ENCODE data around the gene CCDC38.
A peak's percentile ranks its signal among the peaks of the same experiment; 100 is the strongest.
"Not testable (repeated sequence)": the region's sequence is repeated elsewhere in the genome, so short reads cannot be mapped to it uniquely, and the experiment has no call there.

Gene CCDC38

GRCh38 chr12:95972832-95973456 is 30.5 kb upstream of the CCDC38 start:
- ATAC-seq (no peak), DNase-seq (no peak)
- Mint-ChIP-seq H3K4me1 (no peaks in the 10 kb centered on the region), H3K4me3 (no peak overlapping the region), H3K27me3 (no peaks in the 10 kb centered on the region), H3K27ac (no peak overlapping the region), H3K9me3 (no peaks in the 10 kb centered on the region)

- no peak for DNase-seq
- Mint-ChIP-seq H3K27me3 (no peaks in the 10 kb centered on the region), H3K4me1 (no peaks in the 10 kb centered on the region), H3K9me3 (no peaks in the 10 kb centered on the region), H3K4me3 (no peak overlapping the region), H3K27ac (no peak overlapping the region)
- ATAC-seq = no peak
These were observed 28.5 kb upstream of the CCDC38 start for GRCh38 chr12:95970905-95971304.

- ATAC-seq, H3K4me3 Mint-ChIP-seq, H3K27me3 Mint-ChIP-seq: not testable (repeated sequence)
These were observed 26.7 kb upstream of the CCDC38 start for GRCh38 chr12:95969116-95969515.

GRCh38 chr12:95967301-95967700 is 24.9 kb upstream of the CCDC38 start:
- ATAC-seq (no peak), DNase-seq (no peak)
- H3K27ac Mint-ChIP-seq = no peak overlapping the region
- H3K27me3 Mint-ChIP-seq = no peaks in the 10 kb centered on the region
- no peak overlapping the region for H3K4me3 Mint-ChIP-seq
- H3K4me1 Mint-ChIP-seq = no peaks in the 10 kb centered on the region
- no peaks in the 10 kb centered on the region for H3K9me3 Mint-ChIP-seq

More at GRCh38 chr12:95969116-95969515, 26.7 kb upstream of the CCDC38 start:
- not testable (repeated sequence) for H3K9me3 Mint-ChIP-seq, H3K27ac Mint-ChIP-seq, H3K4me1 Mint-ChIP-seq, DNase-seq

- Mint-ChIP-seq H3K9me3 (no peaks in the 10 kb centered on the region), H3K4me1 (no peaks in the 10 kb centered on the region), H3K27me3 (no peaks in the 10 kb centered on the region), H3K27ac (no peak overlapping the region), H3K4me3 (no peak overlapping the region)
- DNase-seq = no peak
- ATAC-seq = no peak
These were observed 24.0 kb upstream of the CCDC38 start for GRCh38 chr12:95966287-95966870.

- ATAC-seq = peak; percentile 48
- no peaks in the 10 kb centered on the region for H3K27me3 Mint-ChIP-seq
These were observed 20.7 kb upstream of the CCDC38 start for GRCh38 chr12:95963096-95963495.

GRCh38 chr12:95962222-95962621 is 19.8 kb upstream of the CCDC38 start:
- no peaks in the 10 kb centered on the region for H3K9me3 Mint-ChIP-seq
- no peak for ATAC-seq
- no peaks in the 10 kb centered on the region for H3K4me1 Mint-ChIP-seq
- H3K27ac Mint-ChIP-seq = no peak overlapping the region
- DNase-seq = no peak
- no peaks in the 10 kb centered on the region for H3K27me3 Mint-ChIP-seq
- no peak overlapping the region for H3K4me3 Mint-ChIP-seq

More at GRCh38 chr12:95963096-95963495, 20.7 kb upstream of the CCDC38 start:
- Mint-ChIP-seq H3K27ac (peak overlapping the region in 1 of 2 donors; percentile 19), H3K4me3 (no peak overlapping the region), H3K9me3 (no peaks in the 10 kb centered on the region), H3K4me1 (no peaks in the 10 kb centered on the region)
- no peak for DNase-seq

- DNase-seq (no peak), ATAC-seq (no peak)
- no peak overlapping the region for H3K4me3 Mint-ChIP-seq
- no peaks in the 10 kb centered on the region for H3K4me1 Mint-ChIP-seq
- H3K9me3 Mint-ChIP-seq = no peaks in the 10 kb centered on the region
- no peaks in the 10 kb centered on the region for H3K27me3 Mint-ChIP-seq
- no peak overlapping the region for H3K27ac Mint-ChIP-seq
These were observed 17.8 kb upstream of the CCDC38 start for GRCh38 chr12:95960241-95960640.

- Mint-ChIP-seq H3K4me3 (no peak overlapping the region), H3K9me3 (no peaks in the 10 kb centered on the region), H3K27me3 (no peaks in the 10 kb centered on the region), H3K4me1 (no peaks in the 10 kb centered on the region), H3K27ac (no peak overlapping the region)
- ATAC-seq (peak; percentile 53), DNase-seq (no peak)
These were observed 16.7 kb upstream of the CCDC38 start for GRCh38 chr12:95959107-95959506.

GRCh38 chr12:95956557-95957145 is 14.2 kb upstream of the CCDC38 start:
- DNase-seq (no peak), ATAC-seq (no peak)
- no peak overlapping the region for H3K4me3 Mint-ChIP-seq
- peak overlapping the region in 1 of 2 donors; percentile 74 for H3K27ac Mint-ChIP-seq
- no peaks in the 10 kb centered on the region for H3K27me3 Mint-ChIP-seq
- no peaks in the 10 kb centered on the region for H3K4me1 Mint-ChIP-seq
- H3K9me3 Mint-ChIP-seq = no peaks in the 10 kb centered on the region

- no peak overlapping the region for H3K27ac Mint-ChIP-seq
- no peaks in the 10 kb centered on the region for H3K27me3 Mint-ChIP-seq
- no peak for ATAC-seq
- H3K9me3 Mint-ChIP-seq = no peaks in the 10 kb centered on the region
- no peaks in the 10 kb centered on the region for H3K4me1 Mint-ChIP-seq
- H3K4me3 Mint-ChIP-seq = no peak overlapping the region
- DNase-seq = no peak
These were observed 13.2 kb upstream of the CCDC38 start for GRCh38 chr12:95955549-95956159.

GRCh38 chr12:95953000-95953399 is 10.6 kb upstream of the CCDC38 start:
- Mint-ChIP-seq H3K4me1 (no peaks in the 10 kb centered on the region), H3K27me3 (no peaks in the 10 kb centered on the region)

GRCh38 chr12:95951515-95951914 is 9.1 kb upstream of the CCDC38 start:
- H3K4me3 Mint-ChIP-seq = no peak overlapping the region
- H3K27ac Mint-ChIP-seq = no peak overlapping the region
- no peaks in the 10 kb centered on the region for H3K4me1 Mint-ChIP-seq
- no peak for DNase-seq
- H3K9me3 Mint-ChIP-seq = no peaks in the 10 kb centered on the region
- H3K27me3 Mint-ChIP-seq = no peaks in the 10 kb centered on the region
- no peak for ATAC-seq

More at GRCh38 chr12:95953000-95953399, 10.6 kb upstream of the CCDC38 start:
- H3K27ac Mint-ChIP-seq = no peak overlapping the region
- no peaks in the 10 kb centered on the region for H3K9me3 Mint-ChIP-seq
- DNase-seq = no peak
- ATAC-seq = no peak
- no peak overlapping the region for H3K4me3 Mint-ChIP-seq

- Mint-ChIP-seq H3K9me3 (no peaks in the 10 kb centered on the region), H3K4me1 (no peaks in the 10 kb centered on the region)
These were observed 7.2 kb upstream of the CCDC38 start for GRCh38 chr12:95949477-95950206.

GRCh38 chr12:95944108-95944704 is 1.8 kb upstream of the CCDC38 start:
- ATAC-seq (no peak), DNase-seq (no peak)
- Mint-ChIP-seq H3K4me3 (peak overlapping the region; percentile 89 to 95), H3K27me3 (no peaks in the 10 kb centered on the region), H3K9me3 (no peaks in the 10 kb centered on the region), H3K27ac (no peak overlapping the region), H3K4me1 (peaks cover 10% of the 10 kb centered on the region)

More at GRCh38 chr12:95949477-95950206, 7.2 kb upstream of the CCDC38 start:
- DNase-seq = no peak
- Mint-ChIP-seq H3K27me3 (no peaks in the 10 kb centered on the region), H3K27ac (no peak overlapping the region), H3K4me3 (no peak overlapping the region)
- no peak for ATAC-seq

Data from stimulated activated naive CD8-positive, alpha-beta T cell treated with anti-CD3 and anti-CD28 coated beads, Interleukin-15, amount 100 ng/mL, for 72 hours (primary cell).